ENCODE results near the gene IGFBP7. TPM values are rescaled to one million over a fixed set of nuclear protein-coding genes. Genes with fewer than 3 reads are reported as not detected.

IGFBP7 gene
- total and polyA plus RNA-seq, 2 experiments from 2014 or later, result 68.9 to 87.2 TPM

DNA sequence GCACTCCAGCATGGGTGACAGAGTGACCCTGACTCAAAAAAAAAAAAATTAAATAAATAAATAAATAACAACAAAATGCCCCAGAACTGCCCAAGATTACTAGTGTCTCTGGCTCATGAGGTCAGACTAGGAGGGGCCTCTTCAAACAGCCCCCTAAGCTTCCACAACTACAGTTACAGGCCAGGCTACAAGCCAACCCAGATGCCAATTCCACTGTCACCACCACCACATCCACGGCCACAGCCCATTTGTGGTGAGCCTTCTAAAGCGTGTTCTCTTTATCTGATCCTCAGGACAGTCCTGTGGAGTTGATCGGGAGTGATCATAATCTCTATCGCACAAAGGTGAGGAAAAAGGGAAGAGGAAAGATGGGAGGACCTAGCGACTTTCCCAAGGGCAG is 36.6 kb downstream of the IGFBP7 start:
- peaks cover 17% of the 10 kb centered on the region for H3K4me1 ChIP-seq (ENCODE audit: low read depth)
- no peak for DNase-seq (ENCODE audit: low read depth in 1 of 2, low spot score in 1 of 2)
- H3K36me3 ChIP-seq, result no peaks in the 10 kb centered on the region
- no peak for TF ChIP-seq CTCF (IDR thresholded peaks at IDR 0.05; ENCODE audit: low read depth, low read length)
- H3K27ac ChIP-seq, result no peak overlapping the region
- no peaks in the 10 kb centered on the region for H3K9me3 ChIP-seq (ENCODE audit: low read depth)
- no peaks in the 10 kb centered on the region for H3K27me3 ChIP-seq
- no peak overlapping the region for H3K4me3 ChIP-seq

- TF ChIP-seq CTCF (IDR thresholded peaks at IDR 0.05; ENCODE audit: low read depth, low read length), result no peak
- no peaks in the 10 kb centered on the region for H3K36me3 ChIP-seq
- peaks cover 13% of the 10 kb centered on the region for H3K4me1 ChIP-seq (ENCODE audit: low read depth)
- no peaks in the 10 kb centered on the region for H3K9me3 ChIP-seq (ENCODE audit: low read depth)
- peak in 1 of 2 donors; percentile 77 for DNase-seq (ENCODE audit: low read depth in 1 of 2, low spot score in 1 of 2)
- no peak overlapping the region for H3K4me3 ChIP-seq
- H3K27me3 ChIP-seq, result no peaks in the 10 kb centered on the region
- no peak overlapping the region for H3K27ac ChIP-seq
Measured at GRCh38 chr4:57071326-57071725, 38.9 kb downstream of the IGFBP7 start.

DNA sequence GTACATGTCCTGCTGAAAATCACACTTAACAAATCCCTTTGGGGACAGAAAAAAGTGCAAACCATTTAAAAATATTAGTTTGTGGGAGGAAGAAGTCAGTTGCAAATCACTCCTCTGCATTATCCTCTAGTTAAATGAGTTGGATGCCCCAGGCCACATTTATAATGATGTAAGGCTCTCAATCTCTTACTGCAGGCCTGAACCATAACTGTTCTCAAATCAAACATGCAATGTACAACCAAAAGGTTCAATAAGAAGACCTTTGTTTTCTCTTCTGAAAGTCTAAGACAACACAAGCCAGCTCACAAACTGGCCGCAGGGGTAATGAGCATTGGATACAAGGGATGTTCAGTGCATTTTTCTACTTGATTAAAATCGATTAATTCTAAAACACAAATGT is 39.7 kb downstream of the IGFBP7 start:
- no peak for TF ChIP-seq CTCF (IDR thresholded peaks at IDR 0.05; ENCODE audit: low read depth, low read length)
- no peak overlapping the region for H3K4me3 ChIP-seq
- no peak overlapping the region for H3K27ac ChIP-seq
- no peaks in the 10 kb centered on the region for H3K9me3 ChIP-seq (ENCODE audit: low read depth)
- DNase-seq (ENCODE audit: low read depth in 1 of 2, low spot score in 1 of 2), result no peak
- no peaks in the 10 kb centered on the region for H3K27me3 ChIP-seq
- peaks cover 12% of the 10 kb centered on the region for H3K4me1 ChIP-seq (ENCODE audit: low read depth)
- H3K36me3 ChIP-seq, result no peaks in the 10 kb centered on the region

GRCh38 chr4:57068237-57068981 is 41.8 kb downstream of the IGFBP7 start:
- Histone ChIP-seq H3K9me3 (ENCODE audit: low read depth) (no peaks in the 10 kb centered on the region), H3K27me3 (no peaks in the 10 kb centered on the region), H3K27ac (no peak overlapping the region), H3K36me3 (no peaks in the 10 kb centered on the region), H3K4me1 (ENCODE audit: low read depth) (peaks cover 9% of the 10 kb centered on the region), H3K4me3 (no peak overlapping the region)
- no peak for DNase-seq (ENCODE audit: low read depth in 1 of 2, low spot score in 1 of 2)
- TF ChIP-seq CTCF (IDR thresholded peaks at IDR 0.05; ENCODE audit: low read depth, low read length), result no peak

DNA sequence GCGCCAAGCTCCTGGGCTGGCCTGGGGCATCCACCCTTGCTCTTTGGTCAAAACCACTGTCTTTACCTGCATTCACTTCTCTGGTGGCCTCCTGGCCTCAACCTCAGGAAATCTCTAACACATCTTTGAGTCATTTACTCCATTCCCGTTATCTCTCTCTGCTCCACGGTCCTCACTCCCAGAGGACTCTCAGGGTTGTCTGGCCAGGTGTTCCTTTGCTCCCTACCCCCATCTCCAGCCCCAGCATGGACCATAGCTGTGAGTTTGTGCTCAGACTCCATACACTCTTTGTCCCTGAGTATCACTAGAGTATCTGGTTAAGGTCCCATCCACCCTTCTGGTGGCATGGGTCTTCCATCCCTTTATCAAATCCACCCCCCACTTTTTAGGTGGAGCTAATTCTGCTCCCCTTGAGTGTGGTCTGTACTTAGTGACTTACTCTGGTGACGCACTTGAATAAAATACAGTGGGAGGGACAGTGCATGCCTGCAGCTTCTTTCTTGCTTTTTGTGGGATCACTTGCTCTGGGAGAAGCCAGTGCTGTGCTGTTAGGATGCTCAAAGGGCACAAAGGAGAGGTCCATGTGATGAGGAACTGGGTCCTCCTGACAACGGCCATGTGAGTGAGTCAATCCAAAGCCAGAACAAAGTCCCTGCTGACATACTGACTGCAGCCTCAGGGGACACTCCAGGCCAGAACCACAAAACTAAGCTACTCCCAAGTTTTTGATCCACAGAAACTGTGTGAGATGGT is 44.3 kb downstream of the IGFBP7 start:
- no peaks in the 10 kb centered on the region for H3K27me3 ChIP-seq
- H3K4me3 ChIP-seq, result no peak overlapping the region
- H3K4me1 ChIP-seq (ENCODE audit: low read depth), result peaks cover 20% of the 10 kb centered on the region
- no peaks in the 10 kb centered on the region for H3K36me3 ChIP-seq
- H3K27ac ChIP-seq, result no peak overlapping the region
- no peaks in the 10 kb centered on the region for H3K9me3 ChIP-seq (ENCODE audit: low read depth)
- DNase-seq (ENCODE audit: low read depth in 1 of 2, low spot score in 1 of 2), result no peak
- no peak for TF ChIP-seq CTCF (IDR thresholded peaks at IDR 0.05; ENCODE audit: low read depth, low read length)
